Testis (tissue), 2 donors: ENCODE data around the gene SHC3.

Experiments
- POLR2A ChIP-seq: fragments of 450-650 bp; IDR thresholded peaks from one replicate; pipeline ENCODE4 v1.6.1; 2017; ENCODE audit warnings: antibody characterized with exemption, mild to moderate bottlenecking, moderate library complexity
- TF ChIP-seq, protein P1 (sequence below), 3 experiments: fragments of 450-650 bp in 2 of 3; fragments of 200-600 bp in 1 of 3; sonication (generic) in 1 of 3; IDR thresholded peaks; one replicate each; pipeline ENCODE4 v1.5.1; 2016 to 2019; ENCODE audit warnings: antibody characterized with exemption in 3 of 3, mild to moderate bottlenecking in 2 of 3, moderate library complexity in 1 of 3

DNA sequence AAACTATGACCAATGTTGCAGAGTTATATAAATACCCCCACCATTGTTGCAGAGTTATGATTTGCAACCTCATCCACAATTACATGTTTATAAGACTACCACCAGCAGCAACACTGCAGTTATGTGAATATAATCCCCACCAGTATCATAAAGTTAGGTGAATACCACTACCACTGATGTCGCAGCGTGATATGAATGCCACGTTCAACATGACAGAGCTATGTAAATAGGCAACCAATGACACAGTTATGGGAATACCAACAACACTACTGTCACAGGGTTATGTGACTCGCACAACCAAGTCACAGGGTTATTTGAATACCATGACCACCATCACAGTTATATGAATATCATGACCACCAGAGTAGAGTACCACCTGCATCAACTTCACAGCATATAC lies 63.9 kb downstream of the SHC3 start:
- TF ChIP-seq, protein P1, sequence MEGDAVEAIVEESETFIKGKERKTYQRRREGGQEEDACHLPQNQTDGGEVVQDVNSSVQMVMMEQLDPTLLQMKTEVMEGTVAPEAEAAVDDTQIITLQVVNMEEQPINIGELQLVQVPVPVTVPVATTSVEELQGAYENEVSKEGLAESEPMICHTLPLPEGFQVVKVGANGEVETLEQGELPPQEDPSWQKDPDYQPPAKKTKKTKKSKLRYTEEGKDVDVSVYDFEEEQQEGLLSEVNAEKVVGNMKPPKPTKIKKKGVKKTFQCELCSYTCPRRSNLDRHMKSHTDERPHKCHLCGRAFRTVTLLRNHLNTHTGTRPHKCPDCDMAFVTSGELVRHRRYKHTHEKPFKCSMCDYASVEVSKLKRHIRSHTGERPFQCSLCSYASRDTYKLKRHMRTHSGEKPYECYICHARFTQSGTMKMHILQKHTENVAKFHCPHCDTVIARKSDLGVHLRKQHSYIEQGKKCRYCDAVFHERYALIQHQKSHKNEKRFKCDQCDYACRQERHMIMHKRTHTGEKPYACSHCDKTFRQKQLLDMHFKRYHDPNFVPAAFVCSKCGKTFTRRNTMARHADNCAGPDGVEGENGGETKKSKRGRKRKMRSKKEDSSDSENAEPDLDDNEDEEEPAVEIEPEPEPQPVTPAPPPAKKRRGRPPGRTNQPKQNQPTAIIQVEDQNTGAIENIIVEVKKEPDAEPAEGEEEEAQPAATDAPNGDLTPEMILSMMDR (IDR thresholded peaks at IDR 0.05), result no peak
- no peak for TF ChIP-seq POLR2A
